Inflammatory macrophage (primary cell): ENCODE data around the gene CERCAM.
A peak's percentile ranks its signal among the peaks of the same experiment; 100 is the strongest.

Experiments used
- DNase-seq, 2 donors: peaks; one replicate each; pipeline ENCODE4 v3.0.0-alpha.2; 2020 to 2022

The CERCAM gene

GRCh38 chr9:128457207-128457606 lies 36.5 kb downstream of the CERCAM start:
- no peak for DNase-seq

DNA sequence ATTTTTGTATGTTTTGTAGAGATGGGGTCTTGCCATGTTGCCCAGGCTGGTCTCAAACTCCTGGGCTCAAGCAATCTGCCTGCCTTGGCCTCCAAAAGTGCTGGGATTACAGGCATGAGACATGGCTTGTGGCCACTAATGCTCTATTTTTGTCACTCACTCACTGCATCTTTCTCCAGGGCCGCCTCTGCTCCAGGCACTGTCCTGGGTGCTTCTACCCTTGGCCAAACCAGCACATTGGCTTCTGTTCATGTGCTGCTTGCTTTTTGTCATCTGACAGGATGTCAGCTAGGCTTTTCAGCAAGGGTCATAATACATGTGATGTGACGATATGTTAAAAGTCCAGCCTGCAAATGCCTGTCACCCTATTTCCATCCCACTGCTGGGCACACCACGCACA lies 38.4 kb downstream of the CERCAM start:
- DNase-seq: no peak

DNA sequence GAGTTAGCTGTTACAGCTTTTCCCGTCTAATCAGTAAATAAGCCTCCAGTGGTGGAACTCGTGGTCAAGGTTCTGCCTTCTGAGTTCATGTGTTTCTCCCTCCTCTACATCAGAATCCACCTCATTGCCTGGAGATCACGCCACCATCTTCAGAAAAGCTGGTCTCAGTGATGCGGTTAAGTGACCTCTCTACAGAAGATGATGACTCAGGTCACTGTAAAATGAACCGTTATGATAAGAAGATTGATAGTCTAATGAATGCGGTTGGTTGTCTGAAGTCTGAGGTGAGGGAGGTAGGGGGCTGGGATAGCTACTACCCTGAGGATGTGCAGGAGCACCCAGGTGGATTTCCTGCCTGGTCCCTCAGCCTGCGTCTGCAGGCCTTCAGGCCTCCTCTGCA lies 48.4 kb downstream of the CERCAM start:
- no peak for DNase-seq

- DNase-seq: peak in 1 of 2 donors; percentile 38
Measured at GRCh38 chr9:128470560-128470959, 49.9 kb downstream of the CERCAM start.

- DNase-seq: peak; percentile 32 to 72
Measured at GRCh38 chr9:128473104-128473503, 52.4 kb downstream of the CERCAM start.

DNA sequence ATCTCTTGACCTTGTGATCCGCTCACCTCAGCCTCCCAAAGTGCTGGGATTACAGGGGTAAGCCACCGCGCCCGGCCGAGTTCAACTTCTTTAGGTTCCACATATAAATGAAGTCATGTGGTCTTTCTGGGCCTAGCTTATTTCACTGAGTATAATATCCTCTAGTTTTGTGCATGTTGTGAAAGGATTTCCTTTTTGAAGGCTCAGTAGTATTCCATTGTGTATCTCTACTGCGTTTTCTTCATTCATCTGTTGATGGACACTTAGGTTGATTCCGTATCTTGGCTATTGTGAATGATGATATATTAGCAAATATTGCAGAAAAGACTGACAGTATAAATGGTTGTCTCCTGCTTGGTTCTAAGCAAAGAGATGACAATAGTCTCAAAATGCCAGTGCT lies 55.2 kb downstream of the CERCAM start:
- DNase-seq: no peak

- DNase-seq: no peak
Measured at GRCh38 chr9:128479262-128479661, 58.6 kb downstream of the CERCAM start.

GRCh38 chr9:128481561-128481960 lies 60.9 kb downstream of the CERCAM start:
- no peak for DNase-seq

DNA sequence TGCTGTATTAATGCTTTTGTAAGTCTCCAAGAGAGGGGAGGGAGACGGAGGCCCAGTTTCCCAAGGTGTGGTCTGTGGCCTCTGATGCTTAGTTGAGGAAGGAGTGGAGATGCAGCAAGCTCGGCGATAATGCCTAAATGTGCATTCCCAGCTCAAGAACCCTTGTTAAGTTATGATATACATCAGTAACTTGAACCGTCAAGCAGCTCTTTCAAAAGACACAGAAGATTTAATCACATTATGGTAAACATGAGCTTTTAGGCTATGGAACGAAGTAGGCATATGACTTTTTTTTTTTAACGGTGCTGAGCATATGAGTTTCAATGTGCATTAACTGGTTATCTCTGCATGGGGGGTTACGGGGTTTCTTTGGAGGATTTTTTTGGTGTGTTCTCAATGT lies 61.5 kb downstream of the CERCAM start:
- no peak for DNase-seq

DNA sequence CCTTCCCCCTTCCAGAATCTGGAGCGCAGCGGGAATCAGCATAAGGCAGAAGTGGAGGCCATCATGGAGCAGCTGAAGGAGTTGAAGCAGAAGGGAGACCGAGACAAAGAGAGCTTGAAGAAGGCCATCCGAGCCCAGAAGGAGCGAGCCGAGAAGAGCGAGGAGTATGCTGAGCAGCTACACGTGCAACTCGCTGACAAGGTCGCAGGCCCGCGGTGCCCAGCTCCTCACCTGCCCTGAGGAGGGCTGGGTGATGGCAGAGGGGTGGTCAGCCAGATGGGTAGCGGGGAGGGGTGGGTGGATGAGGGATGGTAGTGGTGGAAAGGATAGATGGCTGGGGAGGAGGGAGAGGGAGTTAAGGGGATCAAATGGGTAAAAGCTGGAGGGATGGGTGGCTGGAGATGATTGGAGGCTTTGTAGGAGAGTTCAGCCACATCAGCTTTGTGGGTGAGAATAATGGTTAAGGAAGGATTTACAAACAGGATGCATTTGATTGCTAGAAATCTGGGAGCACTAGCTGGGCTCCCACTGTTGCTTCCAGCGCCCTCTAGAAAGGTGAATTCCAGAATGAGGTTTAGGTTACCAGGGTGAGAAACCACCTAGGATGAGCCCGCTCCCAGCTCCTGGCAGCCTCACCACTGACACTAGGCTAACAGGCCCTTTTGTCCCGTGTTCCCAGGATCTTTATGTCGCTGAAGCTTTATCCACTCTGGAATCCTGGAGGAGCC lies 64.2 kb downstream of the CERCAM start:
- no peak for DNase-seq

- DNase-seq: no peak
Measured at GRCh38 chr9:128485414-128485855, 64.8 kb downstream of the CERCAM start.

- DNase-seq: no peak
Measured at GRCh38 chr9:128486201-128486600, 65.5 kb downstream of the CERCAM start.
